NCI-H2227 treated with DMSO at 0.1 percent for 48 hours (cell line): ENCODE results near the gene DDX4.

Source experiments
- DNase-seq: peaks from one replicate; lab custom pipeline; 2025; lab: John Stamatoyannopoulos, UW

DDX4 gene

DNA sequence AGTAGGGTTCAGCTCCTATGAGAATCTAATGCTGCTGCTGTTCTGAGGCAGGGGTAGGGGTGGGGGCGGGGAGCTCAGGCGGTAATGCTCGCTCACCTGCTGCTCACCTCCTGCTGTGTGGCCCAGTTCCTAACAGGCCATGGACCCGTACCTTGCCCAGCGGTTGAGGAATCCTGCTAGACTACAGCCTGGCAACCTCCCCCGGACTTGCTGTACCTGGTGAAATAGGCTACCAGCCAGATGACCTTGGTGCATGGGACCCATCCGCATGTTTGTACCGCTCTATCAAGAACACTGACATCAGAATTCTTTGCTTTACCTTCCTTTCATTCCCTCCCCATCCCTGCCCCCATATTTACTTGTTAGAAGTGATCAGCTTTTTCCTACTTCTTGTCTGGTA, 128.6 kb downstream of the DDX4 start:
- DNase-seq = no peak
